ENCODE data around the gene POTEF. TPM values are rescaled to one million over a fixed set of nuclear protein-coding genes. Genes with fewer than 3 reads are reported as not detected.

The POTEF gene
- total RNA-seq, 2 experiments from 2014 or later: not detected

Other genes with a start within 250 kb of the POTEF start
- under 1 TPM in 1 of 2 experiments, not detected in 1; 0.10 TPM for gene RAB6C, start 149.6 kb downstream of the POTEF start, total RNA-seq
- gene CCDC74B, start 15.9 kb upstream of the POTEF start, total RNA-seq: 1 to 10 TPM in 1 of 2 experiments, under 1 TPM in 1; 0.88 to 1.6 TPM
- 10 to 100 TPM; 56.5 to 58.2 TPM for gene SMPD4, start 52.4 kb upstream of the POTEF start, total RNA-seq
- gene MZT2B, start 53.0 kb upstream of the POTEF start, total RNA-seq: 100 to 1,000 TPM; 414 to 422 TPM
- gene TUBA3E, start 69.2 kb upstream of the POTEF start, total RNA-seq: not detected
- gene IMP4, start 213.7 kb upstream of the POTEF start, total RNA-seq: 10 to 100 TPM; 57.7 to 58.9 TPM
- gene PTPN18, start 226.8 kb upstream of the POTEF start, total RNA-seq: 10 to 100 TPM; 98.0 to 98.6 TPM